ENCODE data around the gene PM20D2.

Gene PM20D2

DNA sequence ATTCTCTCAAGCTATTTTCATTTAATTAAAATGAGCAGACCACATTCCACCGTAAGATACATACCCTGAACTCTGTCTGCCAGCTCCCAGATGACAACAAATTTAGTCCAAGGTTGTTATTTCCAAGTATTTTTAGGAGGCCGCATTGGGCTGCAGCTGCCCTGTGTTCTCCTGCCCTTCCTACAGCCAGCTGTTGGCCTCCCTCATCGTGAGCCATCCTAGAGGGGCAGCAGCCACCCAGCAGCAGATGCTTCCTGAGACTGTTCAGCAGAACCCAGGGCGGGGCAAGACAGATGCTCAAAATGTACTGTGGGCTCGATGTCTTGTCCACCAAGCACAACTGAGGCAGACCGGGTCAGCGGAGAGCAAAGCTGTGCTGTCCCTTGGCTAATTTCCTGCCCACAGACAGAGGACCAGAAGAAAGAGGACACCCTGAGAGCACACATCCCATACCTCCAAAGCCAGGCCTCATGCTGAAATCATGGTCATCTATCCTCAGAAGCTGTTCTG is 54.9 kb downstream of the PM20D2 start:
- FAIRE-seq (no peak), DNase-seq (ENCODE audit: insufficient read length, low spot score) (no peak)

DNA sequence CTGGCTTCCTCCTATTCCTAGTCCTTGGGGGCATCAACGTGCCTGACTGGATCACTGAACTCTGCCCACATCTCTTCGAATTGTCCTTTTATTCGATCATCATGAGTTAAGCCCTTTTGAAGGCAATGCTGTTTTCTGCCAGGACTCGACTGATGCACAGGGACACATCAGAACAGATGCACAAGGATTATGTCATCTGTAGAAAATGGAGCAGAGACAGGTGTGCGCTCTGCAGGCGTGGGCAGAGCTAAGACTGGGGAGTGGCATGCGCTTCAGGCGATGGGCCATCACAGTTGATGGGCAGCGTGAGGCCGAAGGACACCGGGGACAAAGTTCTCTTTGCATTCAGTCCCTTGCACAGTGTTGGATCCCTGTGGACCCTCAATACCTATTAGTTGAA is 58.2 kb downstream of the PM20D2 start:
- DNase-seq (ENCODE audit: insufficient read length, low spot score), result no peak

DNA sequence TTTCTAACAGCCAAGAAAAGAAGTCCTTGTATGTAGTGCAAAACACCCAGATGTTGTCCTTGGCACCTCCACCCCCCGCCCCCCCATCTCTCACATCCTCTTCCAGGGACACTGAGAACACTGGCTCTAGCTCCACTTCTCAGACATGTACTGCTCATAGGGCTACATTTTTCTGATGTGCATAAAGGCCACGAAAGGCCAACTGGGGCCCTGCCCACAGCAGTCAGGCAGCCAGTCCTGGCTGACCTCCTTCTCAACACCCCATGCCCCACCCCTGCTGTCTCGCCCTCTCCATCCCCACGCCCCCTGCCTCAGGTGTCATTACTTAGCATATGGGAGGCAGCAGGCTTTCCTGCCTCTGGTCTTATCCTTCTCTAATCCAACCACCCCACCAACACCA is 60.0 kb downstream of the PM20D2 start:
- no peak for DNase-seq (ENCODE audit: insufficient read length, low spot score)
- FAIRE-seq, result no peak

More for the DNA sequence above, 58.2 kb downstream of the PM20D2 start:
- no peak for FAIRE-seq

DNA sequence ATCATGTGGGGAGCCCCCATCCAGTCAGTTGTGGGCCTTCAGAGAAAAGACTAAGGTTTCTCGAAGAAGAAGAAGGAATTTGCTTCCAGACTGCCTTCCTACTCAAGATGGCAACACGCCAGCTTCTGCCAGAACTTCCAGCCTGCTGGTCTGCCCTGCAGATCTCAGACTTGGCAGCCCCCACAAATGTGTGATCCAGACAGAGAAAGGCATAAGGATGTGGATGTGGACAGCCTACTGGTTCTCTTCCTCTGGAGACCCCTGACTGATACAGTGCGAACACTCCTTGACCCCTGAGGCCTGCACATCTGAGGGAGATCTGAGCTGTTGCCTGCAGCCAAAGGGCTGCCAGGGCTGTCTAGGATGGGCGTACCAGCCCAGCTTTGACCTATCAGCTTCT is 62.7 kb downstream of the PM20D2 start:
- DNase-seq (ENCODE audit: insufficient read length, low spot score), result no peak
- no peak for FAIRE-seq

DNA sequence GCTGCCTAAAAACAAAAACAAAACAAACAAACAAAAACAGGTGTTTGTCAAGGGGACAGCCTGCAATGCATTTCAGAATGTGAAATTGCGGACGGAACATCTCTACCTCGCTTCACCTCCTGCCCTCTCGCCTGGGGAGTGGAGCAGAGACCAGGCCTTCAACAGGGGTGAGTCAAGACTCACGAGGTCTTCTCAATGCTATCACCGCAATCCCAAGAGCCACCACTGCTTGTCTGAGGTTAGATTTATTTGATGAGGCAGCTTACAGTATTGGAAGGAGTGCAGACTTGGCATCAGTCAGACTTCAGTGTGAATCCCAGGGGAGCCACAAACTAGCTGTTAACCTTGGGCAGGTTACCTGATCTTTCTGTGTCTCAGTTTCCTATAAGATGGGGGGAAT is 63.6 kb downstream of the PM20D2 start:
- DNase-seq (ENCODE audit: insufficient read length, low spot score) (no peak), FAIRE-seq (no peak)

DNA sequence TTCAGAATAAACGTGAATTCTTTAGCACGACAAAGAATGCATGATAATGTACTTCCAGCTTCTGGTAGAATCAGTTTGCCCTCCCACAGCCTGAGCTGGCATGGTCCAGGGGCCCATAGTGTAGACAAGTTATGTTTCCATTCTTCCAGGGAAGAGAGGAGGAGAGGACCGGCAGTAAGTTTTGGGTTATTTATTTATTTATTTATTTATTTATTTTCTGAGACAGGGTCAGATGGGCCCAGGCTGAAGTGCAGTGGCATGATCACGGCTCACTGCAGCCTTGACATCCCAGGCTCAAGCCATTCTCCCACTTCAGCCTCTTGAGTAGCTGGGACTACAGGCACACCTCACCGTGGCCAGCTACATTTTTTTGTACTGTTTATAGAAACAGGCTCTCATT is 66.6 kb downstream of the PM20D2 start:
- FAIRE-seq (no peak), DNase-seq (ENCODE audit: insufficient read length, low spot score) (no peak)

DNA sequence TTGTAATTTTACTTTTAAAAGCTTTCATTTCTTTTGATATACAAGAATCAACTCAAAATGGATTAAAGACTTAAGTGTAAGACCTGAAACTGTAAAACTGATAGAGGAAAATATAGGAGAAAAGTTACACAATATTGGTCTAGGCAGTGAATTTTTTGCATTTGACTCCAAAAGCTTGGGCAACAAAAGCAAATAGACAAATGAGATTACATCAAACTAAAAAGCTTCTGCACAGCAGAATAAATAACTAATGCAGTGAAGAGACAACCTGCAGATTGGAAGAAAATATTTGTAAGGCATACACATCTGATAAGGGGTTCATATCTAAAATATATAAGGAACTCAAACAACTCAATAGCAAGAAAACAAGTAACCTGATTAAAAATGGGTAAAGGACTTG is 68.3 kb downstream of the PM20D2 start:
- FAIRE-seq, result no peak
- DNase-seq (ENCODE audit: insufficient read length, low spot score), result no peak

Measured in HTR-8/SVneo (cell line).